Fibroblast of lung (primary cell): ENCODE measurements around the gene LRRC8D. TPM values are rescaled to one million over a fixed set of nuclear protein-coding genes. Genes with fewer than 3 reads are reported as not detected.

Experiments used
- DNase-seq, 2 donors: peaks; one replicate each; pipeline versions ENCODE4 v3.0.0 to v3.0.0-alpha.2; 2010; ENCODE audit warnings: low read depth in 2 of 2
- H2AFZ ChIP-seq: 2 replicates; pipeline ENCODE4 v1.5.1; 2012; ENCODE audit warnings: low read length, control low read depth, inconsistent platforms
- H3K27ac ChIP-seq: 2 replicates; pipeline ENCODE4 v1.5.1; 2011; ENCODE audit warnings: low read length, control low read depth; ENCODE audit not compliant: insufficient read depth
- H3K27me3 ChIP-seq: 2 replicates; pipeline ENCODE4 v1.5.1; 2011; ENCODE audit warnings: mild to moderate bottlenecking, low read length; ENCODE audit not compliant: control insufficient read depth, insufficient read depth
- H3K36me3 ChIP-seq: 2 replicates; pipeline ENCODE4 v1.5.1; 2011; ENCODE audit warnings: low read length; ENCODE audit not compliant: control insufficient read depth, insufficient read depth
- H3K4me1 ChIP-seq: 2 replicates; pipeline ENCODE4 v1.5.1; 2011; ENCODE audit warnings: low read length; ENCODE audit not compliant: control insufficient read depth, insufficient read depth; ENCODE audit errors: extremely low read depth
- H3K4me2 ChIP-seq: 2 replicates; pipeline ENCODE4 v1.5.1; 2011; ENCODE audit warnings: low read length, control low read depth; ENCODE audit not compliant: insufficient read depth; ENCODE audit errors: extremely low read depth
- H3K4me3 ChIP-seq, 4 experiments: fragments of 200-600 bp in 1 of 4; sonication (generic) in 1 of 4; replicated peaks in 1 of 4; 2 replicates each; pipeline ENCODE4 v1.5.1; 2011 to 2016; ENCODE audit warnings: low read length in 4 of 4, low read depth in 3 of 4, mild to moderate bottlenecking in 3 of 4, control low read depth in 2 of 4, inconsistent platforms in 1 of 4, mixed read lengths in 1 of 4; ENCODE audit not compliant: insufficient read depth in 1 of 4; ENCODE audit errors: control extremely low read depth in 1 of 4
- H3K79me2 ChIP-seq: 2 replicates; pipeline ENCODE4 v1.5.1; 2012; ENCODE audit warnings: mild to moderate bottlenecking, low read length, inconsistent platforms; ENCODE audit not compliant: control insufficient read depth, insufficient read depth
- H3K9ac ChIP-seq: 2 replicates; pipeline ENCODE4 v1.5.1; 2011; ENCODE audit warnings: mild to moderate bottlenecking, low read length, control low read depth; ENCODE audit not compliant: insufficient read depth
- H3K9me3 ChIP-seq: 2 replicates; pipeline ENCODE4 v1.5.1; 2012; ENCODE audit warnings: low read depth, low read length; ENCODE audit not compliant: control insufficient read depth, insufficient read depth
- H4K20me1 ChIP-seq: 2 replicates; pipeline ENCODE4 v1.5.1; 2011; ENCODE audit warnings: low read length; ENCODE audit not compliant: control insufficient read depth, insufficient read depth; ENCODE audit errors: extremely low read depth
- CTCF ChIP-seq, 2 donors: IDR thresholded peaks in 1 of 2; conservative IDR thresholded peaks in 1 of 2; 1 replicate in 1 of 2; 2 replicates in 1 of 2; pipeline ENCODE4 v1.5.1; 2011 to 2012; ENCODE audit warnings: low read length in 2 of 2, control low read depth in 1 of 2, inconsistent platforms in 1 of 2, low read depth in 1 of 2, mild to moderate bottlenecking in 1 of 2
- EZH2 ChIP-seq: IDR thresholded peaks from 2 replicates; pipeline ENCODE4 v1.5.1; 2012; ENCODE audit warnings: low read length, control low read depth, mild to moderate bottlenecking; ENCODE audit errors: missing control alignments
- polyA plus RNA-seq, 2 donors: library from polyadenylated mRNA; depleted of rRNA in 1 of 2; stranded (reverse) in 1 of 2; unstranded in 1 of 2; fragments of >200 nt; gene quantifications; 2 replicates each; pipeline ENCODE4 v1.2.1, GENCODE V29; 2011 to 2012; ENCODE audit warnings: missing spikeins in 1 of 2
- total RNA-seq: library from RNA; depleted of rRNA; stranded (reverse); fragments of >200 nt; gene quantifications from 2 replicates; pipeline ENCODE4 v1.2.1, GENCODE V29; 2014

LRRC8D gene
- total and polyA plus RNA-seq, 2 donors (not counting 1 experiment from before 2014, with no cell fraction given): 41.0 to 58.1 TPM

- no peak overlapping the region for H3K9ac ChIP-seq
- no peak overlapping the region for H3K4me3 ChIP-seq
- H2AFZ ChIP-seq: no peak overlapping the region
- H3K79me2 ChIP-seq: peaks cover 2% of the 10 kb centered on the region
- no peaks in the 10 kb centered on the region for H4K20me1 ChIP-seq
- H3K27me3 ChIP-seq: no peaks in the 10 kb centered on the region
- H3K36me3 ChIP-seq: no peaks in the 10 kb centered on the region
- H3K9me3 ChIP-seq: no peaks in the 10 kb centered on the region
- peak in 1 of 2 donors; percentile 43 for DNase-seq
- H3K27ac ChIP-seq: no peak overlapping the region
- H3K4me2 ChIP-seq: no peak overlapping the region
- no peak for TF ChIP-seq CTCF (conservative IDR thresholded peaks at IDR 0.05 in 1 of 2, IDR thresholded peaks at IDR 0.05 in 1 of 2; ENCODE audit: low read depth in 1 of 2, low read length in 2 of 2)
- TF ChIP-seq EZH2: no peak
- no peaks in the 10 kb centered on the region for H3K4me1 ChIP-seq
Measured at GRCh38 chr1:89871768-89872473, 51.1 kb downstream of the LRRC8D start.

- DNase-seq: no peak
- H3K4me3 ChIP-seq: no peak overlapping the region
- H3K9me3 ChIP-seq: no peaks in the 10 kb centered on the region
- H3K79me2 ChIP-seq: peaks cover 2% of the 10 kb centered on the region
- no peaks in the 10 kb centered on the region for H3K36me3 ChIP-seq
- no peaks in the 10 kb centered on the region for H3K4me1 ChIP-seq
- H3K4me2 ChIP-seq: no peak overlapping the region
- H3K27ac ChIP-seq: no peak overlapping the region
- no peak overlapping the region for H3K9ac ChIP-seq
- TF ChIP-seq EZH2: no peak
- no peaks in the 10 kb centered on the region for H3K27me3 ChIP-seq
- no peak overlapping the region for H2AFZ ChIP-seq
- H4K20me1 ChIP-seq: no peaks in the 10 kb centered on the region
Measured at GRCh38 chr1:89872567-89872966, 51.7 kb downstream of the LRRC8D start.

GRCh38 chr1:89873288-89873687 is 52.5 kb downstream of the LRRC8D start:
- Histone ChIP-seq H3K36me3 (no peaks in the 10 kb centered on the region), H3K4me2 (no peak overlapping the region), H3K9ac (no peak overlapping the region), H3K79me2 (no peaks in the 10 kb centered on the region), H3K27ac (no peak overlapping the region), H3K4me3 (no peak overlapping the region), H4K20me1 (no peaks in the 10 kb centered on the region), H3K4me1 (no peaks in the 10 kb centered on the region), H3K9me3 (no peaks in the 10 kb centered on the region), H2AFZ (no peak overlapping the region), H3K27me3 (no peaks in the 10 kb centered on the region)
- TF ChIP-seq EZH2 (no peak), CTCF (conservative IDR thresholded peaks at IDR 0.05 in 1 of 2, IDR thresholded peaks at IDR 0.05 in 1 of 2; ENCODE audit: low read depth in 1 of 2, low read length in 2 of 2) (no peak)
- no peak for DNase-seq
